Measurements from ENCODE around the gene C19orf18. TPM values are rescaled to one million over a fixed set of nuclear protein-coding genes. Genes with fewer than 3 reads are reported as not detected.

C19orf18 gene
- total RNA-seq, 2 experiments from 2014 or later, result 0.33 to 0.46 TPM

Other genes starting within 250 kb of the C19orf18 start
- 1 to 10 TPM; 7.5 to 8.8 TPM for gene ZNF671, start 246.9 kb downstream of the C19orf18 start, total RNA-seq
- gene ZNF776, start 227.7 kb downstream of the C19orf18 start, total RNA-seq, result 10 to 100 TPM in 1 of 2 experiments, 1 to 10 TPM in 1; 8.9 to 14.7 TPM
- 10 to 100 TPM; 20.3 to 20.5 TPM for gene ZNF586, start 204.9 kb downstream of the C19orf18 start, total RNA-seq
- gene ZNF552, start 159.6 kb downstream of the C19orf18 start, total RNA-seq, result 1 to 10 TPM; 5.9 to 6.1 TPM
- gene ZNF587B, start 144.2 kb downstream of the C19orf18 start, total RNA-seq, result 10 to 100 TPM; 16.8 to 18.2 TPM
- gene ZNF587, start 124.7 kb downstream of the C19orf18 start, total RNA-seq, result 10 to 100 TPM; 20.1 to 22.9 TPM
- 10 to 100 TPM; 24.1 to 24.5 TPM for gene ZNF814, start 85.5 kb downstream of the C19orf18 start, total RNA-seq
- 10 to 100 TPM; 12.7 to 14.1 TPM for gene ZNF417, start 57.9 kb downstream of the C19orf18 start, total RNA-seq
- gene ZNF418, start 39.1 kb downstream of the C19orf18 start, total RNA-seq, result 1 to 10 TPM; 4.6 to 4.8 TPM
- gene ZNF256, start 26.8 kb downstream of the C19orf18 start, total RNA-seq, result 1 to 10 TPM; 6.3 to 6.9 TPM
- gene ZNF606, start 28.3 kb upstream of the C19orf18 start, total RNA-seq, result 1 to 10 TPM; 6.0 to 8.9 TPM
- gene ZSCAN1, start 59.5 kb upstream of the C19orf18 start, total RNA-seq, result not detected
- 1 to 10 TPM; 1.3 to 1.5 TPM for gene ZNF135, start 84.7 kb upstream of the C19orf18 start, total RNA-seq
- gene ZSCAN18, start 123.7 kb upstream of the C19orf18 start, total RNA-seq, result 10 to 100 TPM; 23.1 to 29.2 TPM
- gene ZNF329, start 176.3 kb upstream of the C19orf18 start, total RNA-seq, result 1 to 10 TPM; 4.9 to 5.0 TPM
- 10 to 100 TPM; 20.2 to 20.5 TPM for gene ZNF274, start 208.5 kb upstream of the C19orf18 start, total RNA-seq

Measured in activated CD4-positive, alpha-beta T cell treated with anti-CD3 and anti-CD28 coated beads for 36 hours (primary cell).